Liver (tissue), 9 donors: ENCODE data around the gene WWC2. TPM values are rescaled to one million over a fixed set of nuclear protein-coding genes. Genes with fewer than 3 reads are reported as not detected.

Experiments used
- DNase-seq: peaks from one replicate; pipeline ENCODE4 v3.0.0-alpha.2; 2017; ENCODE audit warnings: low spot score
- H3K27ac ChIP-seq, 2 donors: one replicate each; pipeline ENCODE4 v1.7.0; 2013; ENCODE audit warnings: inconsistent platforms in 2 of 2, low read length in 2 of 2, control low read depth in 1 of 2, low read depth in 1 of 2, mild to moderate bottlenecking in 1 of 2
- H3K27me3 ChIP-seq, 4 donors: one replicate each; pipeline versions ENCODE4 v1.6.1 to v1.7.0; 2013; ENCODE audit warnings: low read length in 3 of 4, inconsistent platforms in 1 of 4, mild to moderate bottlenecking in 1 of 4, moderate library complexity in 1 of 4; ENCODE audit not compliant: control insufficient read depth in 4 of 4, insufficient read depth in 4 of 4
- H3K36me3 ChIP-seq, 4 donors: one replicate each; pipeline versions ENCODE4 v1.6.1 to v1.7.0; 2013; ENCODE audit warnings: low read length in 3 of 4, mild to moderate bottlenecking in 3 of 4, low read depth in 1 of 4, moderate library complexity in 1 of 4; ENCODE audit not compliant: control insufficient read depth in 4 of 4, insufficient read depth in 3 of 4
- H3K4me1 ChIP-seq, 4 donors: one replicate each; pipeline versions ENCODE4 v1.6.1 to v1.7.0; 2013; ENCODE audit warnings: low read length in 3 of 4, mild to moderate bottlenecking in 3 of 4, moderate library complexity in 1 of 4; ENCODE audit not compliant: control insufficient read depth in 4 of 4, insufficient read depth in 4 of 4
- H3K4me3 ChIP-seq, 3 donors: one replicate each; pipeline versions ENCODE4 v1.6.1 to v1.7.0; 2013; ENCODE audit warnings: low read length in 3 of 3, control low read depth in 1 of 3, low read depth in 1 of 3, mild to moderate bottlenecking in 1 of 3
- H3K9ac ChIP-seq, 2 donors: one replicate each; pipeline ENCODE4 v1.7.0; 2013; ENCODE audit warnings: low read length in 2 of 2, mild to moderate bottlenecking in 2 of 2, moderate library complexity in 2 of 2, control low read depth in 1 of 2, low read depth in 1 of 2
- H3K9me3 ChIP-seq, 4 donors: one replicate each; pipeline versions ENCODE4 v1.6.1 to v1.7.0; 2013; ENCODE audit warnings: low read length in 3 of 4; ENCODE audit not compliant: control insufficient read depth in 4 of 4
- EGR1 ChIP-seq, 2 donors: IDR thresholded peaks; 2 replicates each; pipeline ENCODE4 v1.6.1; 2016 to 2018; ENCODE audit warnings: antibody characterized with exemption in 2 of 2, low read depth in 2 of 2
- FOXA1 ChIP-seq: IDR thresholded peaks from 2 replicates; pipeline ENCODE4 v1.6.1; 2016; ENCODE audit warnings: antibody characterized with exemption
- FOXA2 ChIP-seq: IDR thresholded peaks from 2 replicates; pipeline ENCODE4 v1.6.1; 2016; ENCODE audit warnings: antibody characterized with exemption
- HNF4A ChIP-seq, 2 donors: conservative IDR thresholded peaks; 2 replicates each; pipeline ENCODE4 v1.6.1; 2016; ENCODE audit warnings: antibody characterized with exemption in 2 of 2, mild to moderate bottlenecking in 2 of 2
- HNF4G ChIP-seq: IDR thresholded peaks from 2 replicates; pipeline ENCODE4 v1.6.1; 2016; ENCODE audit warnings: antibody characterized with exemption
- JUND ChIP-seq, 2 donors: IDR thresholded peaks; 2 replicates each; pipeline ENCODE4 v1.6.1; 2016; ENCODE audit warnings: antibody characterized with exemption in 2 of 2
- NR2F2 ChIP-seq: IDR thresholded peaks from 2 replicates; pipeline ENCODE4 v1.6.1; 2016; ENCODE audit warnings: antibody characterized with exemption
- RAD21 ChIP-seq, 2 donors: IDR thresholded peaks; 2 replicates each; pipeline ENCODE4 v1.6.1; 2016; ENCODE audit warnings: antibody characterized with exemption in 2 of 2, mild to moderate bottlenecking in 2 of 2
- RXRA ChIP-seq, 2 donors: IDR thresholded peaks; 2 replicates each; pipeline ENCODE4 v1.6.1; 2017 to 2018; ENCODE audit warnings: antibody characterized with exemption in 2 of 2, mild to moderate bottlenecking in 1 of 2
- SP1 ChIP-seq: IDR thresholded peaks from 2 replicates; pipeline ENCODE4 v1.6.1; 2018; ENCODE audit warnings: antibody characterized with exemption, mild to moderate bottlenecking
- TAF1 ChIP-seq: conservative IDR thresholded peaks from 2 replicates; pipeline ENCODE4 v1.6.1; 2016; ENCODE audit warnings: antibody characterized with exemption, mild to moderate bottlenecking
- YY1 ChIP-seq: IDR thresholded peaks from 2 replicates; pipeline ENCODE4 v1.6.1; 2016; ENCODE audit warnings: antibody characterized with exemption, mild to moderate bottlenecking
- polyA plus RNA-seq, 2 donors: library from polyadenylated mRNA; stranded (reverse) in 1 of 2; unstranded in 1 of 2; fragments of 200-250 nt in 1 of 2; fragments of >200 nt in 1 of 2; fragmentation: Nextera tagmentation in 1 of 2; extraction: Ambion mirVana in 1 of 2; gene quantifications; one replicate each; pipeline versions ENCODE4 v1.2.1 to v1.2.3, GENCODE V29; 2013 to 2015
- total RNA-seq, 2 donors: library from RNA; depleted of rRNA; stranded (reverse); fragments of >200 nt; gene quantifications; one replicate each; pipeline ENCODE4 v1.2.3, GENCODE V29; 2014
- TF ChIP-seq, protein P1 (sequence below): IDR thresholded peaks from 2 replicates; pipeline ENCODE4 v1.6.1; 2016; ENCODE audit warnings: antibody characterized with exemption
- TF ChIP-seq, protein P2 (sequence below): IDR thresholded peaks from 2 replicates; pipeline ENCODE4 v1.6.1; 2016; ENCODE audit warnings: antibody characterized with exemption
- TF ChIP-seq, protein P3 (sequence below): IDR thresholded peaks from 2 replicates; pipeline ENCODE4 v1.6.1; 2016; ENCODE audit warnings: antibody characterized with exemption
- TF ChIP-seq, protein P4 (sequence below): fragments of 150-350 bp; IDR thresholded peaks from 2 replicates; pipeline ENCODE4 v1.5.1; 2017; ENCODE audit warnings: improper control_type of control experiment, low read depth, low read length; ENCODE audit not compliant: missing input control
- TF ChIP-seq, protein P5 (sequence below): IDR thresholded peaks from 2 replicates; pipeline ENCODE4 v1.6.1; 2016; ENCODE audit warnings: antibody characterized with exemption, mild to moderate bottlenecking
- donor health status: healthy.
- donor health status: healthy.
- donor health status: healthy.
- donor health status: healthy.
- donor health status: healthy.

WWC2 gene
- total and polyA plus RNA-seq, 4 donors: 8.6 to 60.1 (median 13.3) TPM

DNA sequence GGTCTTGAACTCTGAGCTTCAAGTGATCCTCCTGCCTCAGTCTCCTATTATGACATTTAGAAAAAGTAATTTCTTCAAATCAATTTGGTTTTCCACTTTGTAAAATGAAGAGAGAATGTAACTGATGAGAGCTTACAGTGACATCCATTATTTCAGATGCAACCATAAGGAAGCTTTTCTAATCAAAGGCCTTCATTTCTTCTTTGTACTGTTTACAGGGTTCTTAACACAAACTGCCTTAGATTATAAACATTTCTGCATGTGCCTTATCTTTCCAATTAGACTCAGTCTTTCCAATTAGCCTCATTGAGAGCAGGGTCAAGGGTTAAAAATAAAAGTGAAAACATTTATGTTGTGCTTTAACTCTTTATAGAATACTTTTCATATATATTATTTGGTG, 71.8 kb downstream of the WWC2 start:
- H3K4me3 ChIP-seq: no peak overlapping the region
- H3K9ac ChIP-seq: no peak overlapping the region
- no peaks in the 10 kb centered on the region for H3K9me3 ChIP-seq
- no peak overlapping the region for H3K27ac ChIP-seq
- DNase-seq: no peak
- peaks cover 7 to 26% (median 18%) of the 10 kb centered on the region in 4 donors for H3K4me1 ChIP-seq
- H3K27me3 ChIP-seq: no peaks in the 10 kb centered on the region
- no peaks in the 10 kb centered on the region for H3K36me3 ChIP-seq
- TF ChIP-seq FOXA2: no peak
- TF ChIP-seq, protein P1, sequence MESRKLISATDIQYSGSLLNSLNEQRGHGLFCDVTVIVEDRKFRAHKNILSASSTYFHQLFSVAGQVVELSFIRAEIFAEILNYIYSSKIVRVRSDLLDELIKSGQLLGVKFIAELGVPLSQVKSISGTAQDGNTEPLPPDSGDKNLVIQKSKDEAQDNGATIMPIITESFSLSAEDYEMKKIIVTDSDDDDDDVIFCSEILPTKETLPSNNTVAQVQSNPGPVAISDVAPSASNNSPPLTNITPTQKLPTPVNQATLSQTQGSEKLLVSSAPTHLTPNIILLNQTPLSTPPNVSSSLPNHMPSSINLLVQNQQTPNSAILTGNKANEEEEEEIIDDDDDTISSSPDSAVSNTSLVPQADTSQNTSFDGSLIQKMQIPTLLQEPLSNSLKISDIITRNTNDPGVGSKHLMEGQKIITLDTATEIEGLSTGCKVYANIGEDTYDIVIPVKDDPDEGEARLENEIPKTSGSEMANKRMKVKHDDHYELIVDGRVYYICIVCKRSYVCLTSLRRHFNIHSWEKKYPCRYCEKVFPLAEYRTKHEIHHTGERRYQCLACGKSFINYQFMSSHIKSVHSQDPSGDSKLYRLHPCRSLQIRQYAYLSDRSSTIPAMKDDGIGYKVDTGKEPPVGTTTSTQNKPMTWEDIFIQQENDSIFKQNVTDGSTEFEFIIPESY: no peak
- TF ChIP-seq RAD21 (IDR thresholded peaks at IDR 0.05): no peak
- no peak for TF ChIP-seq TAF1
- TF ChIP-seq SP1: no peak
- no peak for TF ChIP-seq FOXA1
- TF ChIP-seq NR2F2: no peak
- TF ChIP-seq JUND (IDR thresholded peaks at IDR 0.05): no peak
- TF ChIP-seq, protein P2, sequence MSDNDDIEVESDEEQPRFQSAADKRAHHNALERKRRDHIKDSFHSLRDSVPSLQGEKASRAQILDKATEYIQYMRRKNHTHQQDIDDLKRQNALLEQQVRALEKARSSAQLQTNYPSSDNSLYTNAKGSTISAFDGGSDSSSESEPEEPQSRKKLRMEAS: no peak
- TF ChIP-seq, protein P3, sequence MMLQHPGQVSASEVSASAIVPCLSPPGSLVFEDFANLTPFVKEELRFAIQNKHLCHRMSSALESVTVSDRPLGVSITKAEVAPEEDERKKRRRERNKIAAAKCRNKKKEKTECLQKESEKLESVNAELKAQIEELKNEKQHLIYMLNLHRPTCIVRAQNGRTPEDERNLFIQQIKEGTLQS: no peak
- no peak for TF ChIP-seq HNF4G
- no peak for TF ChIP-seq EGR1 (IDR thresholded peaks at IDR 0.05; ENCODE audit: low read depth in 2 of 2)
- TF ChIP-seq, protein P4, sequence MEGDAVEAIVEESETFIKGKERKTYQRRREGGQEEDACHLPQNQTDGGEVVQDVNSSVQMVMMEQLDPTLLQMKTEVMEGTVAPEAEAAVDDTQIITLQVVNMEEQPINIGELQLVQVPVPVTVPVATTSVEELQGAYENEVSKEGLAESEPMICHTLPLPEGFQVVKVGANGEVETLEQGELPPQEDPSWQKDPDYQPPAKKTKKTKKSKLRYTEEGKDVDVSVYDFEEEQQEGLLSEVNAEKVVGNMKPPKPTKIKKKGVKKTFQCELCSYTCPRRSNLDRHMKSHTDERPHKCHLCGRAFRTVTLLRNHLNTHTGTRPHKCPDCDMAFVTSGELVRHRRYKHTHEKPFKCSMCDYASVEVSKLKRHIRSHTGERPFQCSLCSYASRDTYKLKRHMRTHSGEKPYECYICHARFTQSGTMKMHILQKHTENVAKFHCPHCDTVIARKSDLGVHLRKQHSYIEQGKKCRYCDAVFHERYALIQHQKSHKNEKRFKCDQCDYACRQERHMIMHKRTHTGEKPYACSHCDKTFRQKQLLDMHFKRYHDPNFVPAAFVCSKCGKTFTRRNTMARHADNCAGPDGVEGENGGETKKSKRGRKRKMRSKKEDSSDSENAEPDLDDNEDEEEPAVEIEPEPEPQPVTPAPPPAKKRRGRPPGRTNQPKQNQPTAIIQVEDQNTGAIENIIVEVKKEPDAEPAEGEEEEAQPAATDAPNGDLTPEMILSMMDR: no peak
- TF ChIP-seq YY1: no peak
- TF ChIP-seq HNF4A (conservative IDR thresholded peaks at IDR 0.05): no peak
- no peak for TF ChIP-seq RXRA (IDR thresholded peaks at IDR 0.05)
- TF ChIP-seq, protein P5, sequence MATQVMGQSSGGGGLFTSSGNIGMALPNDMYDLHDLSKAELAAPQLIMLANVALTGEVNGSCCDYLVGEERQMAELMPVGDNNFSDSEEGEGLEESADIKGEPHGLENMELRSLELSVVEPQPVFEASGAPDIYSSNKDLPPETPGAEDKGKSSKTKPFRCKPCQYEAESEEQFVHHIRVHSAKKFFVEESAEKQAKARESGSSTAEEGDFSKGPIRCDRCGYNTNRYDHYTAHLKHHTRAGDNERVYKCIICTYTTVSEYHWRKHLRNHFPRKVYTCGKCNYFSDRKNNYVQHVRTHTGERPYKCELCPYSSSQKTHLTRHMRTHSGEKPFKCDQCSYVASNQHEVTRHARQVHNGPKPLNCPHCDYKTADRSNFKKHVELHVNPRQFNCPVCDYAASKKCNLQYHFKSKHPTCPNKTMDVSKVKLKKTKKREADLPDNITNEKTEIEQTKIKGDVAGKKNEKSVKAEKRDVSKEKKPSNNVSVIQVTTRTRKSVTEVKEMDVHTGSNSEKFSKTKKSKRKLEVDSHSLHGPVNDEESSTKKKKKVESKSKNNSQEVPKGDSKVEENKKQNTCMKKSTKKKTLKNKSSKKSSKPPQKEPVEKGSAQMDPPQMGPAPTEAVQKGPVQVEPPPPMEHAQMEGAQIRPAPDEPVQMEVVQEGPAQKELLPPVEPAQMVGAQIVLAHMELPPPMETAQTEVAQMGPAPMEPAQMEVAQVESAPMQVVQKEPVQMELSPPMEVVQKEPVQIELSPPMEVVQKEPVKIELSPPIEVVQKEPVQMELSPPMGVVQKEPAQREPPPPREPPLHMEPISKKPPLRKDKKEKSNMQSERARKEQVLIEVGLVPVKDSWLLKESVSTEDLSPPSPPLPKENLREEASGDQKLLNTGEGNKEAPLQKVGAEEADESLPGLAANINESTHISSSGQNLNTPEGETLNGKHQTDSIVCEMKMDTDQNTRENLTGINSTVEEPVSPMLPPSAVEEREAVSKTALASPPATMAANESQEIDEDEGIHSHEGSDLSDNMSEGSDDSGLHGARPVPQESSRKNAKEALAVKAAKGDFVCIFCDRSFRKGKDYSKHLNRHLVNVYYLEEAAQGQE: no peak
